Effector memory CD4-positive, alpha-beta T cell (primary cell): ENCODE measurements around the gene HIVEP3.

ENCODE experiments used
- DNase-seq, 3 donors: peaks; one replicate each; pipeline ENCODE4 v3.0.0-alpha.2; 2020
- H3K27ac ChIP-seq: 2 replicates; pipeline ENCODE4 v1.7.0; 2013; ENCODE audit warnings: mild to moderate bottlenecking, low read length, moderate library complexity; ENCODE audit not compliant: insufficient read depth, poor library complexity, severe bottlenecking
- H3K27me3 ChIP-seq: replicated peaks from 2 replicates; pipeline ENCODE4 v1.7.0; 2013; ENCODE audit warnings: mild to moderate bottlenecking, low read length; ENCODE audit not compliant: insufficient read depth, control insufficient read depth, poor library complexity, severe bottlenecking
- H3K36me3 ChIP-seq: 2 replicates; pipeline ENCODE4 v1.7.0; 2013; ENCODE audit warnings: mild to moderate bottlenecking, low read length, moderate library complexity; ENCODE audit not compliant: control insufficient read depth, insufficient read depth
- H3K4me1 ChIP-seq: 2 replicates; pipeline ENCODE4 v1.7.0; 2013; ENCODE audit warnings: low read length, mild to moderate bottlenecking; ENCODE audit not compliant: control insufficient read depth, insufficient read depth, poor library complexity, severe bottlenecking
- H3K4me3 ChIP-seq: 2 replicates; pipeline ENCODE4 v1.7.0; 2013; ENCODE audit warnings: low read length, low read depth, mild to moderate bottlenecking; ENCODE audit not compliant: insufficient read depth, poor library complexity, severe bottlenecking
- H3K9me3 ChIP-seq: 2 replicates; pipeline ENCODE4 v1.7.0; 2013; ENCODE audit warnings: mild to moderate bottlenecking, low read length, moderate library complexity; ENCODE audit not compliant: control insufficient read depth

HIVEP3 gene

DNA sequence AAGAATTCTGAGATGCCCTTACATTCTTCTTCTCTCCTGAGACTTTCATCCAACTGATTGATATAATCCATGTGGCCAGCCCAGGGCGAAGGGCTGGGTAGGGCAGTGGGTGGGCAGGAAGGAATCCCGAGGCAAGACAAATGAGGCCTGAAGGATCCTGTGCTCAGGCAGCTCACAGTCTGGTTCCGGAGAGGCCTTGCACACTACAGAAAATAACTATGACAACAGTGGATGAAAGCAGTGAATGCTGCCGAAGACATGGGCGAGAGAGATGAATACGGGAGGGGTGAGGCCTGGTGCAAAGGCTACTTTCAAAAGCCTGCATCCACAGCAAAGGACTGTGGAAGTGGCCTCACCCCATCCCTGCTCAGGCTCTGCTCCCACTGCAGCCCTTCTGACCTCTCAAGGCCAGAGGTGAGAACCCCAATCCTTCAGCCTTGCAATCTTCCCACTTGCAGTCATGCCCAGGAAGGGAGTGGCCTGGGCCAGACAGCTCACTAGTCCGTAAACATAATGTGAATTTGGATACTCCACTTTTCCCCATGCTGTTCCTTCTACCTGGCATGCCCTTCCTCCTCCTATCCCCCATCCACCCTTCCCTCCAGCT lies 250.6 kb downstream of the HIVEP3 start:
- Histone ChIP-seq H3K9me3 (no peaks in the 10 kb centered on the region), H3K27me3 (no peaks in the 10 kb centered on the region), H3K27ac (no peak overlapping the region), H3K4me3 (no peak overlapping the region), H3K36me3 (no peaks in the 10 kb centered on the region), H3K4me1 (peaks cover 59% of the 10 kb centered on the region)
- DNase-seq = no peak

DNA sequence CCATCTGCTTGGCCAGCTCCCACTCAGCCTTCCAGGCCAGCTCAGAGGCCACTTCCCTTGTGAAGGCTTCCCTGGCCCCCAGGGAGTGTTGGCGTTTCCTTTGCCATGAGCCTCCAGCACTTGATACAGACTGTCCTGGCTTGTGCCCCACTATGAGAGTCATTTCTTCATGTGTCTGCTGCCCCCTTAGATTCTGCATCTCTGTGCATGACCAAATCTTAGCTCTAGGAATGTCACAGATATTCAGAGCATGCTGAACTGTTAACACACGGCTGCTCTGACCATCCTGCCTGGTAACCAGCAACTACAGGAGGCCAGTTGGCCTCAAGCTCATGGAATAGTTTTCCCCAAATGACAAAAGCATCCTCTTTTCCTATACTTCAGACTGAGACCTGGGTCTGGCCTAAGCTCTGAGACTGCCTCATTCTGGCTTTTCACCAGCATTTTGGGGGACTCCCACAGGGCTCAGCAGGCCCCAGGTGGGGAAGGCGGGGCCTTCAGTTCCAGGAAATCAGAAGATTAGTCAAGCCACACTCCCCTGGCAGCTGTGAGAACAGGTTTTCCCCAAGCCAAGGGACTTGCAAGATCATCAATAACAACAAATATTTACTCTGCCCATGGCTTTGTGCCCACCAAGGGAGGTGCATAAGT lies 251.6 kb downstream of the HIVEP3 start:
- peak overlapping the region; percentile 11 for H3K4me3 ChIP-seq
- H3K27ac ChIP-seq = peak overlapping the region; percentile 62
- peak; percentile 36 to 50 (median 43) for DNase-seq
- H3K9me3 ChIP-seq = no peaks in the 10 kb centered on the region
- H3K4me1 ChIP-seq = peaks cover 54% of the 10 kb centered on the region
- H3K27me3 ChIP-seq = no peaks in the 10 kb centered on the region
- H3K36me3 ChIP-seq = no peaks in the 10 kb centered on the region

DNA sequence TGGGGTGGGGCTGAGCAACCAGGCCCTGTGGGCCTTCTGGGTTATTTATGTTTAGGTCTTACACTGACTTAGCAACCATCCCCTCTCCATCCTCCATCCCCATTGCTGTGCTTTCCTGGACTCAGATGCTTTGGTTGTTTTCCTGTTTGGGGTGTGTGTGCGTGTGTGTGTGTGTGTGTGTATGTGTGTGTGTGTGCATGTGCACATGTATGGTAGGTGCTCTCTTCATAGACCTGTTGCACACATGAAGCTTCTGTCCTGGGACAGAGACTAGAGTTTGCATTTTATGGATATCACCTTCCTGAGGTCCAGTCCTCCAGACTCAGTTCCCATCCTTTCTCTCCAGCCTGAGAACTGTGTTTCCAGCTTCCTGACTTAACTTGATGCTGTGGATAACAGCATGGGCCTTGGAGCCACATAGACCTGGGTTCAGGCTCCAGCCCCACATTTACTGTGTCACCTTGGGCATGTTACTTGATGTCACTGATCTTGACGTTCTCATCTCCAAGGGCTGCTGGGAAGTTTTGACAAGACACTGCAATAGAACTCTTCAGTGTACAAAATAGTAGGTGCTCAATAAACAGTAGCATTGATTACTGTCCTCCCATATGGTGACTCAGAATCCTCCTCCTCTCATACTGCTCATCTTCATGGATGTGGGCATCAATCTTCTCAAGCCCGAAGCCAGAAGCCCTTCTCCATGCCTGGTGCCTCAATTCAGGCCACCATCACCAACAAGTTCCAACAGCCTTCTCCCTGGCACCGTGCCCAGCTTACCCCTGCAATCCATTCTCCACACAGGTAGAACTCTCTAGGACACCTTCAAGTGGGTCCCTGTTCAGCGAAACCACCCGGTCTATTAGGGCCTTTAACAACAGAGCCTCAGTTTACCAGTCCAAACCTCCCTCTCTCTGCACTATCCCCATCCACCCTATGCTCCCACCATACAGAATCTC lies 252.5 kb downstream of the HIVEP3 start:
- H3K27me3 ChIP-seq = no peaks in the 10 kb centered on the region
- DNase-seq = no peak
- no peaks in the 10 kb centered on the region for H3K9me3 ChIP-seq
- no peak overlapping the region for H3K4me3 ChIP-seq
- peak overlapping the region; percentile 62 for H3K27ac ChIP-seq
- peaks cover 46% of the 10 kb centered on the region for H3K4me1 ChIP-seq
- no peaks in the 10 kb centered on the region for H3K36me3 ChIP-seq

DNA sequence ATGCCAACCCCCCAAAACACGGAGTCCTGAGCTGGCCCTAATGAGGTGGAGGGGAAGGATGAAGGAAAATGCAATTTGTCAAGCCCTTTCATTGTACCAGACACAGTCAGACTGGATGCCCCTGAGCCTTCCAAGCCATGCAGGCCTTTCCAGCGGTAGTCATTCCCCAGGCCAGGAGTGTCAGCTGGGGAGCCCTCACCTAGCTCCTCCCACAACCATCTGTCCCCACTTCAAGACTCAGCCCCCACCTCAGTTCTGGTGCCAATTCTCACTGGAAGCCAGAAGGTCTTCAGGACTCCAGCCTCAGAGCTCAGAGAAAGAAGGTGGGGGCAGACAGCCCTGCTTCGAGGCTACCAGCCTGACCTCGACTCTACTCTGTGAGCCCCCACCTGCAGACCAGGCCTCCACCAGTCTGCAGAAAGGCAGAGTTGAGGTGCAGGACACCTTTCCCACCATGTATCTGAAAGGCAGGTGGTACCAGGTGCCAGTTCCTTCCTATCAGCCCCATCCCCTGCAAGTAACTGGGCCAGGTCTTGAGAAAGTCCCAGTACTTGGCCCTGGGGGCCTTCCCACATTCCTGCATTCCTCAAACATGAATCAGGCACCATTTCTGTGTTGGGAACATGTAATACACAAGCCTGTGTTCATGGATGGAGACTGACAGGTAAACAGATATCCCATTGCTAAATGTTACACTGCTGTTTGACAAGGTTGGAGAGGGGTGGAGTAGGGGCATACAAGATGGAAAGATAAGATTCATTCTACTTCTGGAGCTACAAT lies 253.7 kb downstream of the HIVEP3 start:
- no peaks in the 10 kb centered on the region for H3K36me3 ChIP-seq
- no peaks in the 10 kb centered on the region for H3K27me3 ChIP-seq
- H3K27ac ChIP-seq = peak overlapping the region; percentile 15
- no peaks in the 10 kb centered on the region for H3K9me3 ChIP-seq
- no peak overlapping the region for H3K4me3 ChIP-seq
- H3K4me1 ChIP-seq = peaks cover 38% of the 10 kb centered on the region
- DNase-seq = no peak

DNA sequence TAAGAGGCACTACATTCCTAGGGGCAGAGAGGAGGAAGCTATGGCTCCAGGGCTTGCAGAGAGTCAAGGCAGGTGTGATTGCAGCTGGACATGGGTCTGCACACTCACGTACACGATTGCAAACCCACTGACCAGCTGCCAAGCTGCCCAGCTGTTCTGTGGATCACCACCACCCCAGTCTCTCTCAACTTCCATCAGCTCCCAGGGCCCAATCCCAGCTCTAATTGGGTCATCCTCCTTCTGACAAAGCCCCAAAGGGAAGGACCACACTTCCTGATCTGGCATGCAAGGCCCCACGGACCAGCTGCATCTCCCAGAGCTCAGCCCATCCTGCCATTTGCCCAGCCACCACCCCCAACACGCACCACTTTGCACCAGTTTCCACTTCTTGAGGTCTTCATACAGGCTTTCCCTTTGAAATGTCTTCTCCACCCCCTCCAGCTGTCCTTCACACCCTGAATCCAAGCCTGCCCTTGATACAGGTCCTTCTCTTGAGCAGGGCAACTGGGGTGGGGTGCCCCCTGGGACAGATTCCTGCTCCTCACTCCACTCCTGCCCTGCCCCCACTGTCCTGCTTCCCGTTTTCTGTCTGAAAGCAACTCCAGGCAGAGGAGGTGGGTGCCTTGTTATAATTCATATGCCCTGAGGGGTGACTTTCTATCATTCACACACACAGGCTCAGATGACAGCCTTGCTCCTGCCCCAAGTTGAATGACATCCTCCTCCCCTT lies 254.9 kb downstream of the HIVEP3 start:
- H3K4me3 ChIP-seq = no peak overlapping the region
- no peaks in the 10 kb centered on the region for H3K9me3 ChIP-seq
- DNase-seq = no peak
- H3K27ac ChIP-seq = peak overlapping the region; percentile 81
- no peaks in the 10 kb centered on the region for H3K36me3 ChIP-seq
- H3K27me3 ChIP-seq = no peaks in the 10 kb centered on the region
- peaks cover 32% of the 10 kb centered on the region for H3K4me1 ChIP-seq

DNA sequence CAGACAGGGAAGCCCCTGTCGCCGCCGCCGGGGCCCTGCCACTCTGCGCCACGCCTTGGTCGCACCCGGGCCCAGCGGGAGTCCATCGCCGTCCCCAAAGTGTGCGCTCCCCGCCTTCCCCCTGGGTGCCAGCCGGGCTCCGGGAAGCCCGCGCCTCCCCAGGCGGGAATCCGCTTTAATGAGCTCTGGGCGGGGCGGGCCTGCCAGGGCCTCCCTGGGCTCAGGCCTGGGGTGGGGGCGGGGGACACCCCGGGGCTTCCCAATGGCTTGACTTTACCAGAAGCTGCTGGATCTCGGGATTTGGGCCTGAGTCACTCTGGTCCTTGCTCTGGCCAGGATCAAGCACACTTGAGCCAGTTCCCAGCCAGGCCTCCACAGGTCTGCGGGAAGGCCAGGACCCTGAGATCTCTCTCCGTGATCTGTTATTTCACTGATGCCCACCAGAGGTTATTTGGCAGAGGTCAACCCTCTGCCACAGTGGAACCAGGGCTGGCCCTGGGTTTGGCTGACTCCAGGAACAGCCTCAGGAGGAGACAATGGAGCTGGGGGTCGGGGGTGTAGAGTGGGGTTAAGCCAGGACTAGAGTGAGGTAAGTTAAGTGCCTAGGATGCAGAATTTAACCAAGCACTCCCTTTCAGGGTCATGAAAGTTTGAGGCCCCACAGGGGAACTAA lies 255.8 kb downstream of the HIVEP3 start:
- Histone ChIP-seq H3K4me3 (no peak overlapping the region), H3K36me3 (no peaks in the 10 kb centered on the region), H3K27me3 (no peaks in the 10 kb centered on the region), H3K4me1 (peaks cover 31% of the 10 kb centered on the region), H3K9me3 (no peaks in the 10 kb centered on the region), H3K27ac (peak overlapping the region; percentile 81)
- DNase-seq = no peak

DNA sequence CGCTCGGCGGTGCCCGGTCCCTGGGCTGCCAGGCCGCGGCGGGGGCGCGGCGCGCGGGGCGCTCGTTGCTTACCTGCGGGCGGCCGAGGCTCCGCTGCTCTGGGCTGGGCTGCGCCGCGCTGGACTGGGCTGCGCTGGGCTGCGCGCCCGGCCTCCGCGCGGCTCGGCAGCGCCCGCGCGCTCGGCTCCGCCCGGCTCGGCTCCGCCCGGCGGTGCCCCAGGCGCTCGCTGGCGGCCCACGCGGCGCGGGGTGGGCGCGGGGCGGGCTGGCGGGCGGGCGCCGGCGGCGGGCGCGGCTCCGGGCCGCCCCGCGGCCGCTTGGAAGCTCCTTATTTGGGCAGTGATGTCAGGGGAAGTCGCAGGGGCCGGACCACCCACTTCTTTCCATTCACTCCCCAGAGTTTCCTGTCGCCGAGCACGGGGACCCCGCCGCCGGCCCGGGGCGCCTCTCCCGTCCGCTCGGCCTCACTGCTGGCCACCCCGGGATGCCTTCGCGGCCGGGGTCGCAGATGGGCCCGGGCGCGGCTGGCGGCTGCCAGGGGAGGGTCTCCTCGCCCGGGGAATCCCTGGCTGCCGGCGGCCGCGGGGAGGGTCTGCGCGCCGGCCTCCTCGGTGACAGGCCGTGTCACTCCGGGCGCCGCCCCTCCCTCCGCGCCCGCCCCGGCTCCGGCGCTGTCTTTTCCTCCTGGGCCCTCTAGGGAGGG lies 256.5 kb downstream of the HIVEP3 start:
- Histone ChIP-seq H3K4me3 (peak overlapping the region; percentile 53), H3K36me3 (no peaks in the 10 kb centered on the region), H3K4me1 (peaks cover 24% of the 10 kb centered on the region), H3K9me3 (no peaks in the 10 kb centered on the region), H3K27me3 (no peaks in the 10 kb centered on the region), H3K27ac (peak overlapping the region; percentile 81)
- peak; percentile 55 to 69 (median 63) for DNase-seq

DNA sequence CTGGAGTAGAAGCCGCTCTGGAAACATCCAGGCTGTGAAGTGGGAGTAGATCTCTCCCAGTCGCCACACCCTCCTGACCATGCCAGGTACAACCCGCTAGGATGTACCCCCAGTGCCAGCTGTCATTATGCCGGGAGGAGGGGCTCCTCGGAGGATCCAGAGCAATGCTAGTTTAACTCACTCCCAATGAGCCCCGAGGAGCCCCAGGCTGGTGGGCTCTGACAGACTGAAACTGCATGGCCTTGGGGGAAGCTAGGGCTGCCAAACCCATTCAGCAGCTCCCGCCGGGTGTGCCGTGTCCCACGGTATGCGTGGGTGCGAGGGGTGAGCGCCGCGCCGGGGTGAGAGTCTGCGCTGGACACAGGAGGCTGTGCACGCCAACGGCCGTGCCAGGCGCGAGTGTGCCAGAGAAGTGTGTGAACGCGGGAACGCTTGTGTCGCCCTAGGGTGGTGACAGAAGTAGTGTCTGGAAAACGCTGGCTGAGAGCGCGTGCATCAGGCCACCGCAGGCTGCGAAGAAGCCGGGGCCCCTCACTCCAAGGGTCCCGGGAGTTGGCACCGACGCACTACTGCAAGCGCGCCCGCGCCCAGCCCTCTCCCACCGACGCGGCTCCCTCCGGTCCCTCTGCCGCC lies 257.2 kb downstream of the HIVEP3 start:
- Histone ChIP-seq H3K27me3 (no peaks in the 10 kb centered on the region), H3K27ac (peak overlapping the region; percentile 5), H3K4me1 (peaks cover 18% of the 10 kb centered on the region), H3K4me3 (peak overlapping the region; percentile 53), H3K9me3 (no peaks in the 10 kb centered on the region), H3K36me3 (no peaks in the 10 kb centered on the region)
- DNase-seq = no peak
